Kidney (tissue), 14 donors: ENCODE measurements around the gene PRKN. TPM values are rescaled to one million over a fixed set of nuclear protein-coding genes. Genes with fewer than 3 reads are reported as not detected.

ENCODE experiments used
- DNase-seq, 5 donors: peaks; one replicate each; pipeline ENCODE4 v3.0.0-alpha.2; 2013 to 2020
- FAIRE-seq: peaks from 2 replicates; lab custom pipeline; 2012; peaks lifted over from hg19 to GRCh38; lab: Jason Lieb, UNC
- H3K27ac ChIP-seq, 2 donors: one replicate each; pipeline ENCODE4 v1.7.0; 2013; ENCODE audit warnings: low read depth in 2 of 2, low read length in 2 of 2, inconsistent platforms in 1 of 2
- H3K27me3 ChIP-seq: one replicate; pipeline ENCODE4 v1.7.1; 2013; ENCODE audit warnings: low read length, inconsistent platforms; ENCODE audit not compliant: control insufficient read depth, insufficient read depth
- H3K36me3 ChIP-seq, 3 donors: one replicate each; pipeline versions ENCODE4 v1.7.0 to v1.7.1; 2013; ENCODE audit warnings: low read length in 3 of 3, control low read depth in 1 of 3, inconsistent platforms in 1 of 3; ENCODE audit not compliant: insufficient read depth in 3 of 3, control insufficient read depth in 2 of 3
- H3K4me1 ChIP-seq, 3 donors: one replicate each; pipeline versions ENCODE4 v1.7.0 to v1.7.1; 2013; ENCODE audit warnings: low read length in 3 of 3, inconsistent platforms in 1 of 3, low read depth in 1 of 3; ENCODE audit not compliant: control insufficient read depth in 2 of 3, insufficient read depth in 2 of 3
- H3K4me3 ChIP-seq, 3 donors: one replicate each; pipeline versions ENCODE4 v1.7.0 to v1.8.1; 2013; ENCODE audit warnings: low read length in 3 of 3, control low read depth in 1 of 3, inconsistent platforms in 1 of 3
- H3K9ac ChIP-seq, 3 donors: one replicate each; pipeline versions ENCODE4 v1.7.0 to v1.7.1; 2013; ENCODE audit warnings: low read length in 3 of 3, control low read depth in 1 of 3, inconsistent platforms in 1 of 3
- H3K9me3 ChIP-seq, 3 donors: one replicate each; pipeline versions ENCODE4 v1.7.0 to v1.7.1; 2013; ENCODE audit warnings: low read length in 3 of 3, control low read depth in 1 of 3, inconsistent platforms in 1 of 3; ENCODE audit not compliant: control insufficient read depth in 2 of 3, insufficient read depth in 1 of 3
- intact Hi-C: fragments of 100-400 bp; cut with DNase I; formaldehyde crosslinking; loops from one replicate; pipeline ENCODE4 v1.11.1; 2022
- polyA plus RNA-seq: library from polyadenylated mRNA; stranded (reverse); fragments of 350-450 nt; fragmentation: Illumina TruSeq; extraction: RNeasy Lipid Tissue Mini Kit (QIAGEN cat#74804); gene quantifications from one replicate; pipeline ENCODE4 v1.2.3, GENCODE V29; 2014; ENCODE audit warnings: low read depth, low replicate concordance; ENCODE audit not compliant: insufficient read depth
- total RNA-seq: library from RNA; stranded (reverse); fragmentation: NEBNext Ultra II Directional; extraction: Animal tissue kit (Norgen Biotek cat#: 25700); gene quantifications from one replicate; pipeline ENCODE4 v1.2.1, GENCODE V29; 2021
- TF ChIP-seq, protein P1 (sequence below): IDR thresholded peaks from 3 replicates; pipeline ENCODE4 v1.5.1; 2012; ENCODE audit warnings: mild to moderate bottlenecking, moderate library complexity, borderline replicate concordance; ENCODE audit not compliant: insufficient read depth; ENCODE audit errors: extremely low read depth
- donor health status: control.
- donor health status: control.
- donor health status: control.
- donor health status: control.
- donor health status: control.
- donor health status: DM: yes; HTN: yes; CAD: no.
- donor health status: Normal renal cell carcinoma (clear cell type).

Gene PRKN
- total and polyA plus RNA-seq, 2 donors from 2014 or later, result 8.6 to 10.4 TPM

DNA sequence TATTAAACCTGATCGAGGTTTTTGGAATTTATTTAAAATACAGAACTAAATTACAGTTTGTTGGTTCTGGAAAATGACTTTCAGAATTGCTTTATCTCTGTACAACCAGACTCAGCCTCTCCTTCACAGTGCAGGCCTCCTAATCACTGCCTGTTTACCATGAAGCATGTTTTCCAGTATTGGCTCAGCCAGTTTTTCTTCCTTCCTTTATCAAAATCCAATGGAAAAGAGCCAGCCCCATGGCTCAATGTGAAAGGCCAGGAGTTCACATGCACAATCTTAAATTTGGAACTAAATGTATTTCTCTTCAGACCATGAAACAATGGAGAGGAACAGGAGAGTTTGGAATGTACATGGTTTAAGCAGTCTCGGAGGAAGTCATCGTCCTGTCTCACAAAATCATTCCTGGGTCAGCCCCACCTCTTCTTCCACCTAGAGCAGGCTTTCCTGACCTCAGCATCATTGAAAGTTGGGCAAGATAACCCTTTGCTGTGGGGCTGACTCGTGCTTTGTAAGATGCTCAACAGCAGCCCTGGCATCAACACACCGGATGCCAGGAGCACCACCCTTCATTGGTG, 772.8 kb downstream of the PRKN start:
- Histone ChIP-seq H3K9me3 (no peaks in the 10 kb centered on the region), H3K4me1 (no peaks in the 10 kb centered on the region), H3K27me3 (no peaks in the 10 kb centered on the region), H3K4me3 (no peak overlapping the region), H3K9ac (no peak overlapping the region), H3K36me3 (no peaks in the 10 kb centered on the region), H3K27ac (no peak overlapping the region)
- TF ChIP-seq, protein P1, sequence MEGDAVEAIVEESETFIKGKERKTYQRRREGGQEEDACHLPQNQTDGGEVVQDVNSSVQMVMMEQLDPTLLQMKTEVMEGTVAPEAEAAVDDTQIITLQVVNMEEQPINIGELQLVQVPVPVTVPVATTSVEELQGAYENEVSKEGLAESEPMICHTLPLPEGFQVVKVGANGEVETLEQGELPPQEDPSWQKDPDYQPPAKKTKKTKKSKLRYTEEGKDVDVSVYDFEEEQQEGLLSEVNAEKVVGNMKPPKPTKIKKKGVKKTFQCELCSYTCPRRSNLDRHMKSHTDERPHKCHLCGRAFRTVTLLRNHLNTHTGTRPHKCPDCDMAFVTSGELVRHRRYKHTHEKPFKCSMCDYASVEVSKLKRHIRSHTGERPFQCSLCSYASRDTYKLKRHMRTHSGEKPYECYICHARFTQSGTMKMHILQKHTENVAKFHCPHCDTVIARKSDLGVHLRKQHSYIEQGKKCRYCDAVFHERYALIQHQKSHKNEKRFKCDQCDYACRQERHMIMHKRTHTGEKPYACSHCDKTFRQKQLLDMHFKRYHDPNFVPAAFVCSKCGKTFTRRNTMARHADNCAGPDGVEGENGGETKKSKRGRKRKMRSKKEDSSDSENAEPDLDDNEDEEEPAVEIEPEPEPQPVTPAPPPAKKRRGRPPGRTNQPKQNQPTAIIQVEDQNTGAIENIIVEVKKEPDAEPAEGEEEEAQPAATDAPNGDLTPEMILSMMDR, result no peak
- DNase-seq, result no peak
- intact Hi-C loops, result no loop called here
- FAIRE-seq, result no peak

DNA sequence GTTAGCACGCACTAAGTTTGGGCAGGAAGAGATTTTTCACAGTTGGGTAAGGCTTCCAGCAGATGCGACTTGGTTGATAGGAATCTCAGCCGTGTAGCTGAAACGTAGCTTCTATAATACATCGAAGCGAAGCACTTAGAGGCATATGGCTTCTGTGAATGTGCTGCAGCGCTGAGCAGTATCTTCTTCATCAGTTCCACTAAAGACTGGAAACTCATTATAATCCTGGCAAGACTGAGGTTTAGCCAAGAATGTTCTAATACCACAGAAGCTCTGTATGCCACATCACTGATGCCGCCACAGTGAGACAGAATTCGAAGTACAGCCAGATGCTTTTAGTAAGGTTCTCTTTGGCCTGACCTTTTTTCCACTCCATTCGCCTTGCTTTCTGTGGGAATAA, 773.5 kb downstream of the PRKN start:
- no peak for DNase-seq
- Histone ChIP-seq H3K36me3 (no peaks in the 10 kb centered on the region), H3K9me3 (no peaks in the 10 kb centered on the region), H3K4me3 (no peak overlapping the region), H3K27ac (no peak overlapping the region), H3K9ac (no peak overlapping the region), H3K4me1 (no peaks in the 10 kb centered on the region), H3K27me3 (no peaks in the 10 kb centered on the region)
- intact Hi-C loops, result no loop called here
- TF ChIP-seq, protein P1, result no peak
- FAIRE-seq, result no peak

DNA sequence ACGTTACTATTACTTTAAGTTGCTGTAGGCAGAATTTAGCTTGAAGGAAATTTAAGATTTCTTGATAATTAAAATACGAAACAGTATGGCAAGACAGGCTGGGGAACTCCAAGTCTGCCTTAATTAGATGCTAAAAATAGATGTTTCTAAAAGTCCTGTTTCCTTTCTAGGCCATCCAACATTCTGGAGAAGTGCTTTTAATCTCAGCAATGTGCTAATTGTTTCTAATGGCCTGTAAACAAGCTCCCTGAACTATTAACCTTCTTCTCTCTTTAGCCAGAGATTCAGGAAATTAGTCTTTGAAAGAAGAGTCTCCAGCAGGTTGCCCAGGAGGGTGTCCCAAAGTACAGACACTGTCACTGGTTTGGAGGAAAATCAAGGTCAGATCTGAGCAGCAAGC, 776.4 kb downstream of the PRKN start:
- FAIRE-seq (no peak), DNase-seq (peak in 2 of 5 donors; percentile 6 to 24)
- Histone ChIP-seq H3K9ac (no peak overlapping the region), H3K27ac (no peak overlapping the region), H3K4me3 (no peak overlapping the region), H3K27me3 (no peaks in the 10 kb centered on the region), H3K36me3 (no peaks in the 10 kb centered on the region), H3K9me3 (no peaks in the 10 kb centered on the region), H3K4me1 (no peaks in the 10 kb centered on the region)
- TF ChIP-seq, protein P1, result no peak
- intact Hi-C loops, result no loop called here

DNA sequence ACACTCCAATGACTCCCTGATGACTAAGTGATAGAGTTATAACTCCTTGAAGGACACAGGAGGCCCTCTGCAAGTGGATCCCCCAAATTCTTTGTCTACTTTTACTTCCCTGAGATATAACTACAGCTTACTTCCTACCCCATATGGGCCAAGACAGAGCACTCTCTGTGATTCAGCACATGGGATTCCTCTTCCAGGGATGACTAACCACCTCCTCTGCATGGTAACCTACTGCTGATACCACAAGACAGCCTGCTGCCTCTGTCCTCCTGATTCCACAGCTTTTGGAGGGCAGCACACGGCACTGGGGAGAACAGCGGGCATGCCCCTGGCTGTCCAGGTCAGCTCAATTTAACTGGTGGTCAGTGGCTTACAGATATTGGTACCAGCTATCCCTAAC, 778.0 kb downstream of the PRKN start:
- Histone ChIP-seq H3K9me3 (no peaks in the 10 kb centered on the region), H3K4me3 (no peak overlapping the region), H3K4me1 (no peaks in the 10 kb centered on the region), H3K27ac (no peak overlapping the region), H3K27me3 (no peaks in the 10 kb centered on the region), H3K36me3 (no peaks in the 10 kb centered on the region), H3K9ac (no peak overlapping the region)
- intact Hi-C loops, result no loop called here
- FAIRE-seq (no peak), DNase-seq (no peak)
- TF ChIP-seq, protein P1, result no peak
